HG02852 (cell line): ENCODE measurements around the gene WDR33.

ENCODE experiments used
- ATAC-seq: cut with Tn5 transposase; IDR thresholded peaks from one replicate; pipeline ENCODE4 v1.9.1; 2021; ENCODE audit warnings: mild to moderate bottlenecking, moderate library complexity; ENCODE audit not compliant: unreplicated experiment

Gene WDR33

DNA sequence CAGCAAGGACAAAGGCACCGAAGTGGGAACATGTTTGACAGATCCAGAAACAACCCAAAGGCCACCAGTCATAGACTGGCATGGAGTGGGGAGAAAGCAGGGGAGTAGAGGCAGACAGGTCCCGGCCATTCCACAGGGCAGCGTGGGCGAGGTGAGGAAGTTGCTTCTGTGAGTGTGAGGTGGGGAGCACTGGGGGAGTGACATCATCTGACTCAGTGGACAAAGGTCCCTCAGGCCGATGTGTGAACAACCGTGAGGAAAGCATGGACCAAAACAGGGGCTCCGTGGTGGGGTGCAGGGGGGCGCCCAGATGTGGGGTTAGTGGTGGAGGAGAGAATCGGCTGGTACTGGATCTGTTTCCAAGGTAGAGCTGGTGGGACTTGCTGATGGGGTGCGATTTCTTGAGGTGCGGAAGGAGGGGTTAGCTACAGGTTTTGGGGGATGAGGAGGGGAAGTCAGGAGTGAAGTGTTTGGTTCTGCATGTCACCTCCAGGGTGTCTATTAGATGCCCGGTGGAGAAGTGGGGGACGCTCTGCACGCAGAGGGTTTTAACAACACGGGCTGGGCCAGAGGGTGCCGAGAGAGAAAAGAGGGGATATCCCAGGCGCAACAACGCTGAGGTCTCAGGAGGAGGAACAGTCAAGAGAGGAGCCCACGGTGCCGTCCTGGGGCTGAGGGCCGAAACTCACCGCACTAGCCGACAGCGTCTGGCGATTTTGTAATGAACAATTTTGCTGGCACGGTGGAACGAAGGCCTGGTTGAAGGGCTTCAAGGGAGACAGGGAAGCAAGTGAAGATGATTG is 112.2 kb downstream of the WDR33 start:
- ATAC-seq: no peak

DNA sequence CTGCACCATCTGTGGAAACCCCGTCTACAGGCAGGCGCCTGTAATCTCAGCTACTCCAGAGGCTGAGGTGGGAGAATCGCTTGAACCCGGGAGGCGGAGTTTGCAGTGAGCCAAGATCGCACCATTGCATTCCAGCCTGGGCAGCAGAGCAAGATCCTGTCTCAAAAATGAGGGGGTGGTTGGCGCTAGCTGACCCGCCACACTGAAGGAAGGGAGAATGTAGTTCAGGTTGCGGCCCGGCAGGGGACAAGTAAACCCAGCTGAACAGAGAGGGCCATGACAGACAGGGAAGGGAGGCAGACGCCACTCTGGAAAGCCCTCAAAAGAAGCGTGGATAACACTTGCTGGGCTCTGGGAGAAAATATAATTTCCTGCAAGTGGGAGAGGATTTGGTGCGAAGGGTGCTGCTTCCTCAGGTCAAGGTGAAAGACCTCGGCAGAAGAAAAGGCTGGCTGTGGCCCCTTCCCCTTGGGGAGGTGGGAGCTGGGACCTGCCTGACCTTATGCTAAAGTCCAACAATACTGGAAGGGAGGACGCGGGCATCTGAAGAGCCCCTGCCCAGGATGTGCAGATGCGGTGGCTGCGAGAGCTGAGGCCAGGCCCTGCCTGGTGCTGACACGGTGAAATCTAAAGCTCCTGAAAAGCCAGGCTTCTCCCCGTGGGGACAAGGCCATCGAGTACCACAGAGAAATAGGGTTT is 113.3 kb downstream of the WDR33 start:
- no peak for ATAC-seq

DNA sequence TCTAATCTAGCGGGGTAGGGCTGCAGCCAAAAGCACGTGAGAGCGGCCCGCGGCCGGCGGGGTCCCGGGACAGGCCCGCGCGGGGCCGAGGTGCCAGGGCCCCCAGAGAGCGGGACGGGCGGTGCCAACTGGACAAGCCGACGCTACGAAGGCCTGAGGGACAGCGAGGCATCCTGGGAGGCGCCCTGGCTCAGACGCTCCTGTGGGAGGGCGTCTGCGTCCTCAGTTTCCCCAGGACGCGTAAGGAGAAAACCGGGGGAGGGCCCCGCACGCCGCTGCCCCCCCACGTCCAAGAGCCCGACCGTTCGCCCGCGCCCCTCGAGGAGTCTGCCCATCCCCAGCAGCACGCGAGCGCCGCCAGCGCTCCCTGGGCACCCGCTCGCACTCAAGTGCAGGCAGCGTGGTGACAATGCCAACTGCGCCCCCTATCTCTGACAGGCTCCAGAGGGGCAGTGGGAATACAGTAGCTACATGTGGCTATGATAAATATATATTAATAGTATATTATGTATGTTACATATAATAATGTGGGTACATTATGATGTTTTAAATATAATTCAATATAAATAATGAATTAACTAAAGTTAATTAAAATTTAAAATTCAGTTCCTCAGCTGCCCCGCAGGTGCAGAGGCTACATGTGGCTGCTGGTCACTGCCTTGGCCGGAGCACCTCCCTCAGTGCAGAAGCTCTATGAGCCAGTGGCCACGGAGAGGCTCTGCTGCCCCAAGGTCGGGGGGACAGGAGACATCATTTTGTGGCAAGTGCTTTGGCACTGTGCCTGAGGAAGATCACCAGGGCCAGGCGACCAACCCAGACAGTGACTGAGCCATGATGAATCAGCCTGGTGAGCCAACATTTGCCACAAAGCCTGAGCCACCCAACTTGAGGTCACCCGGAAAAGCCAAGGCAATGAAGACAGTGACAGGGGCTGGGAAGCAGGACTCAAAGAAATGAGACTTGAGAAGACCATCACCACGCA is 115.2 kb downstream of the WDR33 start:
- ATAC-seq: no peak

DNA sequence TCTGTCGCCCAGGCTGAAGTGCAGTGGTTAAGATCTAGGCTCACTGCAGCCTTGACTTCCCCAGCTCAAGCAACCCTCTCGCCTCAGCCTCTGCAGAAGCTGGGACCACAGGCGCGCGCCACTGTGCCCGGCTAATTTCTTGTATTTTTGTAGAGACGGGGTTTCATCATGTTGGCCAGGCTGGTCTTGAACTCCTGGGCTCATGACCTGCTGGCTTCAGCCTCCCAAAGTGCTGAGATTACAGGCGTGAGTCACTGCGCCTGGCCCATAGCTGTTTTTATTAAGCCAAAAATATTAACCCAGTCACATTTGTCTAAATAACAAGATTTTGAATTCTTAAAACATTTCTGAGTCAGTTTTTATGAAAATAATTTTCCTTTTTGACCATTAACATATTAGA is 116.0 kb downstream of the WDR33 start:
- no peak for ATAC-seq

DNA sequence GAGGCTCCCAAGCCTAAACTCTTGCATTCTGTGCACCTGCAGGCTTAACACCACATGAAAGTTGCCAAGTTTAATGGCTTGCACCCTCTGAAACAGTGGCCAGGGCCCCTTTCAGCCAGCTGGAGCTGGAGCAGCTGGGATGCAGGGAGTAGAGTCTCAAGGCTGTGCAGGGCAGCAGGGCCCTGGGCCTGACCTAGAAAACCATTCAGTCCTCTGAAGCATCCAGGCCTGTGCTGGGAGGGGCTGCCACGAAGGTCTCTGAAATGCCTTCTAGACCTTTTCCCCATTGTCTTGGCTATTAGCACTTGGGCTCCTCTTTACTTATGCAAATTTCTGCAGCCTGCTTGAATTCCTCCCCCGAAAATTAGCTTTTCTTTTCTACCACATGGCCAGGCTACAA is 120.3 kb downstream of the WDR33 start:
- ATAC-seq: no peak

DNA sequence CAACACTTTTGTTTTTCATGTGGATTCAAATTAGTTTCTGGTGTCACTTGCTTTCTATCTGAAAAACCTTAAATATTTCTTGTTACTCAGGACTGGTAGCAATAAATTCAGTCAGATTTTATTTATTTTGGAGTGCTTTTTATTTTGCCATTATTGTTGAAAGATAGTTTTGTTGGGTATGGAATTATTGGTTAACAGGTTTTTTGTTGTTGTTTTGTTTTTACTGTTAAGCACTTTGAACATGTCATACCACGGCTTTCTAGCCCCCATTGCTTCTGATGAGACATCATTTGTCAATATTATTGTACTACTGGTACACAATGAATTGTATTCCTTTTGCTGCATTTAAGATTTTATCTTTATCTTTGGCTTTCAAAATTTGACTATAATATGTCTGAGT is 122.6 kb downstream of the WDR33 start:
- no peak for ATAC-seq

DNA sequence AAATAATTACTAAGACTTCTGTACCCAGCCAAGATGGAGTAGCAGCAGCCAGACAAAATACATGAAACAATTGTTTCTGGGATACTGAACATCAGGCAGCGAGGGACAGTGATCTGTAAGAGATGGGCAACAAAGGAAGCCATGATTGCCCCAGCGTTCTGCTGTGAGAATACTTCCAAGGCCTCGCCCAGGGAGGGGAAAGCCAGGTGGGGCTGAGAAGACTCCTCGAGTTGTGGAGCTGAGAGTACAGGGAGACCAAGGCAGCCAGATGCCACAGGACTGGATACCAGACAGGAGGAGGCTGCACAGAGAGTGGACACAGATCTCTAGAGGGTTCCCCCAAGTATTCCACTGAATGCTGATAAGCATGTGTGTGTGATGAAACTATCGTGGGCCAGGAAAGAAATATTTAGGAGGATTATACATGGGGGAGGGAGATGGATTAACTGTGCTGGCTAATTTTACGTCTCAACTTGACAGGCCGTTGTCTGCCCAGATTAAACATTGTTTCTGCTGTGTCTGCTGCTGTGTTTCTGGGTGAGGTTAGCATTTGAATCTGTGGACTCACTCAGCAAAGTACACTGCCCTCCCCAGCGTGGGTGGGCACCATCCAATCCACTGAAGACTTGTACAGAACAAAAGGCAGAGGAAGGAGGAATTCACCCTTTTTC is 125.4 kb downstream of the WDR33 start:
- no peak for ATAC-seq

DNA sequence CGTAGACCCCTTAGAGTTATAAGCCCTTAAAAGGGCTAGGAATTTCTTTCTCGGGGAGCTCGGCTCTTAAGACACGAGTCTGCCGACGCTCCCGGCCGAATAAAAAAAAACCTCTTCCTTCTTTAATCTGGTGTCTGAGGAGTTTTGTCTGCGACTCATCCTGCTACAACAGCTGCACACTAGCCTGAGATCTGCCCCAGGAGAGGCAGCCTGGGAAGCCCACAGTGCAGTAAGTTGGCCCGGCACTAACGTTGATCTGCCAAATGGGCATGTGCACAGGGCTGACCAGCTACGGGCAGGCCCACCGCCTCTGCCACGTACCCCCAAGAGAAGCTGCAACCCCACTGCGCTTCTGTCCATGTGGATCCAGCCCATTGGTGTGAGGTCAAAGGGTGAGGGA is 127.2 kb downstream of the WDR33 start:
- no peak for ATAC-seq

DNA sequence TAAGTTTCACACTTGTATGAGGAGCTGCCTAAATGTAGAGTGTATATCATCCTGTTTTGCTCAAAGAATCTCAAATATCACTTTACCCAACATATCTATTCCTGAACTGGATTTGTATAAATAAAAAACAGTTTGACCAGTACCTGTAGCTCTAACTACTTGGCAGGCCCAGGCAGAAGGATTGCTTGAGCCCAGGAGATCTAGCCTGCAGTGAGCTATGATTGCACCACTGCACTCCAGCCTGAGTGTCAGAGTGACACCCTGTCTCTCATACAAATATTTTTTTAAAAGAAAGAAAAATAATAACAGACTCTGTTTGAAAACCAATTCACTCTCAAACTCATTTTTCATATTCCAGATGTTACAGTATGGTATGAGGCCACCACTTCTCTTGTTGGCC is 127.9 kb downstream of the WDR33 start:
- no peak for ATAC-seq

DNA sequence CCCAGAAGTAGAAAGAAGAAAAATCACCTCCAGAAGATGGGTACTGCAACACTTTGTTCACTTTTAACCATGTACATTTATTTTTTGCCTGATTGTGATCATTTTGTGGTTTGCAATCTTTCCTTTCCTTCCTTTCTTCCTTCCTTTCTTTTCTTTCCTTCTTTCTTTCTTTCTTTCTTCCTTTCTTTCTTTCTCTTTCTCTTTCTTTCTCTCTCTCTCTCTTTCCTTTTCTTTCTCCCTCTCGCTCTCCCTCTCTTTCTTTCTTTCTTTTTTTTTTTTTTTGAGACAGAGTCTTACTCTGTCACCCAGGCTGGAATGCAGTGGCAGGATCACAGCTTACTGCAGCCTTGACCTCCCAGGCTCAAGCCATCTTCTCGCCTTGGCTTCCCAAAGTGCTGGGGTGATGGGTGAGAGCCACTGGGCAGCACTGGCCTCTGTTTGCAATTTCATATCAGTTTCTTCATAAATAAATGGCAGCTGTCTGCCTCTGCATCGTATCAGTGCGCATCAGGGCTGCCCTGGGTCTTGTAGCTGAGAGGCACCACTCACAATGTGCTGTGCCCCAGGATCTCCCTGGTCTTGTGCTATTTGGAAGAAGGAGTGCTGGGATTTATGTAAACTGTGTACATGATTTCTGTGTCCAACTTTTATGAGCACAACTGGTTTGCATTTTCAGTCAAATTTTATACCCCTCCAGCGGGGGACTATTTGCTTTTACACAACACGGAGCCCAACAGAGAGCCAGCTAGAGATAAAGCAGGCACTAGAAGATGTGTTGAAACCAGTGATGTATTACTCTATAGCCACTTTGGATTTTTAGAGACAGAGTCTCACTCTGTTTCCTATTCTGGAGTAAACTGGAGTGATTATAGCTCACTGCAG is 128.8 kb downstream of the WDR33 start:
- no peak for ATAC-seq

DNA sequence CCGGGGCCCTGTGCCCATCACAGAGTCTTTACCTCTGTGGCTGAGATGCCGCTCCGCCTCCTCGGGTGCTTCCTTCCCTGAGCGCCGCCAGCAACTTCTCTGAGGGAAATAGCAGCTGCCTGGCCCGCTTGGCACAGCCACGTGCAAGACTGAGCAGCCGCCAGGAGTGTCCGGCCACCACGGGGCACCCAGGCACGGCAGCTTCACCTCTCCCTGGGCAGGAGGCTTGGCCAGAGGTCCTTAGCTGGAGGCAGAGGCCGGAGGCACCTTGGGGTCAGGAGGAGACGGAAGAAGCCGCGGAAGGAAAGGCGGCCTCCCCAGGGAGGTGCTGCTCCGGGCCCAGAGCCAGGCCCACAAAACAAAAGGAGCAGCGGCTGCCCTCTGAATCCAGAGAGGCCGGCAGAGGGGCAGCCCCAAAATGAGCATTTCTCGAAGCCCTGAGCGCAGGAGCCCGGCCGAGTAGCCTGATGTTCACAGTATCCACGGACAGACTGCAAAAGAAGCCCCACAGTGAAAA is 129.6 kb downstream of the WDR33 start:
- no peak for ATAC-seq

DNA sequence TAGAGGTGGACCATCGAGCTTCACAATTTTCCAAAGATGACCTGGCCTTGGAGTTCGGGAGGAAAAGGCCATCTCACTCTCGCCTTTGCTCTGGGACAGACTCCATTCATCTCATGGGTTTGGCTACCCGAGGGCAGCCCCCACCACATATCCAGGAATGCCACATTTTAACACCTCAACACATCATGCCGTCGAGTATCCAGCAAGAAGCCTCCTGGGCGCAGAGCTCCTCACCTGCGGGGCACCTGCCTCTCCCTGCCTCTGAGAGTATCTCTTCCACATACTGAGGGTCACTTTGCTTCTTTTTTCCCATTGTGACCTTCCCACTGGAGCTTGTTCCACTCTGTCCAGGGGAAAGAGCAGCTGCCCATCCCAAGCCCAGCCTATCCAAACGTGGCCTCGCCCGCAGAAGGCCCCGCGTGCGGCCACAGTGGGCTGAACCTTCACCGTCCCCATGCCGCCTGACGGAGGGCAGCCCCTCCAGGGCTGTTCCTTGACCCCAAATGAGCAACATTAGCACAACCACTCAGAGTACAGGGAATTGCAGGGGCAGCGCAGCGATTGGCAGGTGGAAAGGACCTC is 130.2 kb downstream of the WDR33 start:
- no peak for ATAC-seq

DNA sequence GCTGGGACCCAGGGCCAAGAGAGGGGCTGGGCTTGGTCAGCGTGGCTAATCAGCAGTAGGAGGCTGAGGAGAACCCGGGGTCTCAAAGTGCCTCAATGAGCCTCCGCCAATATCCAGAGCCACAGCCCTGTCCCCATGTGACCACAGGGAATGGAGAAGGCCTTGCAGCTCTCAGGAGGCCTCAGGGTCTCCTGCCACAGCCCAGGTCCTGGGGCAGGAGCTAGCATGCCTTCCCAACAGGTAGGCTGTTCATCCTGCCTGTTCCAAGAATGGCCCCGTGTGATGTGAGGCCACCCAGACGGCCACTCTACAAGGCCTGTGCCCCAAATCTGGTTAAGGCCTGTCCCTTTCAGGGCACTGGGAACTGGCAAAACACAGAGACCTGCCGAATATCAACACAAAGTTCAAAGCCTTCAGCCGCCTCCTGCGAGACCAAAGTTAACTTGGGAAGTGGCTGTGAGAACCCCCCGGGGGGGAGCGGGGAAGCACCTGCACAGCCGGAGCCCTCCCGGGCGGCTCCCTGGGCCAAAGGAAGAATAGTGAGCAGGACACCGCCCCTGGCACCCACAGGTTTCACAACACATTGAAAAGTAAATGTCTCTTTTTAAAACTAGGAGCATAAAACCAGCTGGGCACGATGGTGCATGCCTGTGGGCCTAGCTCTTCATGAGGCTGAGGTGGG is 131.2 kb downstream of the WDR33 start:
- no peak for ATAC-seq

DNA sequence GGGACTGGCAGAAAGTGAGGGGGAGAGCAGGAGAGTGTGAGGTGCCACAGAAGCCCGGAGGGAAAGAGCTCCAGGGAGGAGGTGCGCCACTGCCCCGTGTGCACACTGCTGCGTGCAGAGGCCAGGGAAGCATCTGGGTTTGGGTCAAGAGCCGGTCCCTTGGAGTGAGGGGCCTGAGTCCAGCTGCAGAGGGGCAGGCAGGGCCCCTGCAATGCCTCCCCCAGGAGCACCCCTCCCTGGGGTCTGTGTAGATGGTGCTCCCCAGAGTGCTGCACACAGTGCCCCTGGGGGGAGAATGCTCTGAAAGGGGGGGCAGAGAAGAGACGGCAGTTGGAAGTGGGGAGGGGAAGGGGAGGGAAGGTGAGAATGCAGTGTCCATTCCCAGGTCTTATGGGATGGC is 132.0 kb downstream of the WDR33 start:
- no peak for ATAC-seq

DNA sequence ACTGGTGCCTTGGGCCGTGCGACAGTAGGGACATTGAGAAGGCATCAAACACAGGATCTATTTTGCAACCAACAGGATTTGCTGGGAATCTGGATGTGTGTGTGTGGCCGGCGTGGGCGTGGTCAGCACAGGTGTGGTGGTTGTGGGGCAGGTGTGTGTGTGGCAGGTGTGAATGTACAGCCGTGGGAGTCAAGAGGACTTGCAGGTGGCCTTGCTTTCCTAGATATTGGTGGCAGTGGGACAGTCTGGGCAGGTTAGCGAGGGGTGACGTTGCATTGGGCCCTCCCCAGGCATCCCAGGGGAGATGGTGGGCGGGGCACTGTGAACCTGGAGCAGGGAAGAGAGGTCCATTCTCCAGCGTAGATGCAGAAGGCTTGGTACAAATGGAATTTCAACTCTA is 132.4 kb downstream of the WDR33 start:
- no peak for ATAC-seq

DNA sequence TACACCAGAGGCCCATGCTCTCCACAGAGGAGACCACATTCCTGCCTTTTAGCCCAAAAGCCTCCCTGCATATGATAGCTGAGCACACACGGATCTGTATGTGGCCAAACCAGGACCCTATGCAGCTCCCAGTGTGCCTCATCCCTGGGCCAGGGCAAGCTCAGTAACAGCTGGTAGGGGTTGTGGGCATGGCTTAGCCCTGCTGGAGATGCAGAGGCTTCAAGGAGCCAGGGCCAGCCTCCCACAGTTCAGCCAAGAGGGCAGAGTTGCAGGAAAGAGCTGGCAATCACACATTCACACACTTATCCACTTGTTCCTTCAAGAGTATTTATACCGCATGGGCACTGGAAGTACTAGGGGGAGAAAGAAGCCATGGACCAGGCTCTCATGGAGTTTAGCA is 134.1 kb downstream of the WDR33 start:
- ATAC-seq: no peak

DNA sequence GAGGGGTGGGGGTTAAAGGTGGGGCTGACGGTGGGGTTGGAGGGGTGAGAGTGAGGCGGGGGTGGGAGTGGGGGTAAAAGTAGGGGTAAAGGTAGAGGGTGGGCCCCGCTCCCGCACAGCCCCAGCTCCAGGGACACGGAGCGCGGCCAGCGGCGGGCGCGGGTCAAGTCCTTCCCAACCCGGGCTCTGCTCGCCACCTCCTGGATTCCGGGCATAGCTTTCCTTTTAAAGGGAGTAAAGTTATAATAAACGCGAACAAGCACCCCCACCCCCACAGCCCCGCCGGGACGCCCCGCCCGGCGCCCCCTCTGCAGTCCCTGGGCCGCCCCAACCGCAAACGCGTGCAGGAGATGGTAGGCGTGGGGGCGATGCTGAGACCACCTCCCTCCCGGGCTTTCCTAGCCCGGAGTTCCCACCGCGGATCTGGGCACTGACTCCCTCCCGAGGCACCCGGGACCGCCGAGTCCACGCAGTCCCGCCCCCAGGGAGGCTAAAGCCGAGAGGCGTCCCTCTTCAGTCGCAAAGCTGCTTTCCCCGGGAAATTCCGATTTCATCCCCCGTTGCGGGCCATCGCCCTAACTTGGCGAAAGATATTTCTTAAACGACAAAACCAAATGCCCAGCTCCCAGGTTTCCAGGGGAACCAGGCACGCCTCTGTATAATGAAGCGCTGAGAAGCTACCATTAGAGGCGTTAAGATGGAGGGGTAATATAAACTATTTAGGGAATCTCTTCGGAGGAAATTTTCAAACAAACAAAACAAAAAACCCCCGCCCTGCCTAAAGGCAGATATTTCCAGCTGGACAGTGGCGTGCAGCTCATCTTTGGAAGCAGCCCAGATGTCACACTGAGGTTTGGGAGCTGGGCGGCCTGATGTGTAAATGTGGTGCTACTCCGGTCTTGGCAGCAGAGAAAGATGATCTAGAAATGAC is 135.4 kb downstream of the WDR33 start, which contains the start of gene LIMS2:
Gene LIMS2 (minus strand): TSS at position 200 of the 931 bp plus-strand sequence. CDS start 506 bp downstream, outside the sequence.
- ATAC-seq: no peak
